ENCODE measurements around the gene MEGF6. TPM values are rescaled to one million over a fixed set of nuclear protein-coding genes. Genes with fewer than 3 reads are reported as not detected.

MEGF6 gene
- total RNA-seq, 1 experiment from 2014 or later: 21.3 TPM

GRCh38 chr1:3529099-3529729 is 82.1 kb downstream of the MEGF6 start:
- peaks cover 3% of the 10 kb centered on the region for H3K23me2 ChIP-seq (ENCODE audit: insufficient read length, low read depth, low read length, poor library complexity, severe bottlenecking)
- TF ChIP-seq CTCF (conservative IDR thresholded peaks at IDR 0.05): no peak
- Mint-ChIP-seq H3K9me3 (no peaks in the 10 kb centered on the region; a peak in 1 of 5 replicates), H3K4me1 (peaks cover 8 to 24% of the 10 kb centered on the region in 2 experiments), H3K36me3 (ENCODE audit: insufficient read depth in 1 of 3, low read depth in 3 of 3) (no peaks in the 10 kb centered on the region; a peak in 3 of 7 replicates), H3K4me3 (no peak overlapping the region), H3K27ac (no peak overlapping the region; a peak in 1 of 7 replicates), H3K27me3 (ENCODE audit: low read depth) (peaks cover 38% of the 10 kb centered on the region)
- no peak overlapping the region for H2BK12ac ChIP-seq (ENCODE audit: insufficient read length, low read depth, low read length)
- no peak overlapping the region for H2BK15ac ChIP-seq (ENCODE audit: low read depth, low read length)
- H3K79me1 ChIP-seq (ENCODE audit: insufficient read depth, low read depth, low read length, poor library complexity, severe bottlenecking): no peaks in the 10 kb centered on the region
- no peak overlapping the region for H2BK20ac ChIP-seq (ENCODE audit: low read depth, low read length, poor library complexity, severe bottlenecking)
- no peaks in the 10 kb centered on the region for H3K9me3 ChIP-seq (ENCODE audit: control insufficient read depth, low read depth, low read length)
- H4K5ac ChIP-seq (ENCODE audit: insufficient read length, low read depth, low read length): no peak overlapping the region
- H4K91ac ChIP-seq (ENCODE audit: insufficient read length, low read depth, low read length): no peak overlapping the region
- no peak overlapping the region for H3K4ac ChIP-seq (ENCODE audit: low read depth, low read length)
- H3K27ac ChIP-seq (ENCODE audit: insufficient read length, low read depth, low read length): no peak overlapping the region
- H3K79me2 ChIP-seq (ENCODE audit: insufficient read depth, low read length): no peaks in the 10 kb centered on the region
- H2BK120ac ChIP-seq (ENCODE audit: low read depth, low read length, poor library complexity, severe bottlenecking): no peak overlapping the region
- H3K14ac ChIP-seq (ENCODE audit: insufficient read depth, low read length): no peak overlapping the region
- H4K8ac ChIP-seq (replicated peaks; ENCODE audit: insufficient read length, low read depth, low read length): no peak overlapping the region
- H3K4me1 ChIP-seq (ENCODE audit: insufficient read depth, low read length): no peaks in the 10 kb centered on the region; the same call in 1 of the 2 replicates
- no peaks in the 10 kb centered on the region; the same call in 1 of the 2 replicates for H3K27me3 ChIP-seq (ENCODE audit: insufficient read depth, low read length)
- H3K18ac ChIP-seq (ENCODE audit: insufficient read length, low read depth, low read length): no peak overlapping the region
- no CpG with 5 or more reads among the region's 17 CpGs for WGBS (ENCODE audit: extremely low coverage, insufficient read length, low lambda C conversion rate)
- H2BK5ac ChIP-seq (ENCODE audit: insufficient read length, low read length): no peak overlapping the region
- H3K4me2 ChIP-seq (ENCODE audit: insufficient read depth, insufficient read length, low read length): no peak overlapping the region
- no peak overlapping the region for H2AK5ac ChIP-seq (ENCODE audit: insufficient read length, low read length)
- H3K23ac ChIP-seq (ENCODE audit: insufficient read length, low read depth, low read length): no peak overlapping the region
- no peak overlapping the region for H2AFZ ChIP-seq (ENCODE audit: low read length)
- DNase-seq: no peak
- no peak overlapping the region for H3K56ac ChIP-seq (ENCODE audit: insufficient read length, low read depth, low read length)
- H3K9ac ChIP-seq (ENCODE audit: extremely low read depth, insufficient read length, low read length): no peak overlapping the region
- H4K20me1 ChIP-seq (ENCODE audit: control insufficient read depth, insufficient read depth, insufficient read length): no peaks in the 10 kb centered on the region
- no peak overlapping the region for H3T11ph ChIP-seq (ENCODE audit: low read length)
